Hematopoietic multipotent progenitor cell treated with erythropoietin and hydrocortisone succinate and interleukin-3 and kit ligand, for 6 days (in vitro differentiated cells): ENCODE results near the gene CCDC110.

ENCODE experiments used
- DNase-seq: peaks from one replicate; pipeline ENCODE4 v3.0.0-alpha.2; 2015

Gene CCDC110

DNA sequence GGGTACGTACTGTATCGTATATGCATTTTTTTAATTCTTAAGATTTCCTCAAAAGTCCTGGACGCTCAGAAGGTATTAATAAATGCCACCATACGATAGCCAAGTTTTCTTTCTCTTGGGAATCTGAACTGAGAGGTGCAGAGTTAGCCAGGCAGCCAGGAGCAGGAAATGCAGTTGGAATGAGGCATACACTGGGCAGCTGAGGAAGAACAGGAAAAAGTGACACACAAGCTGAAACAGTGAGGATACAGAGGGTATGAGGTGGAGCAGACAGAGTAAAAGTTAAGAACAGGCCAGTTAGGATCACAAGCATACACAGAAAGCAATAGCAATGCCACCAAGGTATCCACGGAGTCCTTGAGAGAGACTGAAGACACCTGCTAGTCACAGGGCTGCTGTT, 59.1 kb downstream of the CCDC110 start:
- DNase-seq, result no peak

GRCh38 chr4:185411849-185412248, 59.7 kb downstream of the CCDC110 start:
- no peak for DNase-seq

DNA sequence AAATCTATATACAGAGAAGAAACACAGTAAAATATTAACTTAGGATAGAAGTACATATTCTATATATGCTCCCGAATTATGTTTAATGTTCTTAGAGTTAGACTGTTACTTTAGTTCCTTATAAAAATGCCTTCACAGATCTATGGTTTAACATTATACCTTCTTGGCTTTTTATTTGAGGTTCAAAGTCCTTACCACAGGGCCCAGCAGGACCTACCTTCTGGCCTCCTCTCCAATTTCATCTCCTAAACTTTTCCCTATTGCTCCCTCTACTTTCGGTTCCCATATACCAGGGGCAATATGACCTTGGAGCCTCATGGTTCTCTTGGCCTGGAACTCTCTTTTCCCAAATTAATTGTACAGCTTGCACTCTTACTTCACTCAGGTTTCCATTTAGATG, 63.1 kb downstream of the CCDC110 start:
- DNase-seq, result no peak

DNA sequence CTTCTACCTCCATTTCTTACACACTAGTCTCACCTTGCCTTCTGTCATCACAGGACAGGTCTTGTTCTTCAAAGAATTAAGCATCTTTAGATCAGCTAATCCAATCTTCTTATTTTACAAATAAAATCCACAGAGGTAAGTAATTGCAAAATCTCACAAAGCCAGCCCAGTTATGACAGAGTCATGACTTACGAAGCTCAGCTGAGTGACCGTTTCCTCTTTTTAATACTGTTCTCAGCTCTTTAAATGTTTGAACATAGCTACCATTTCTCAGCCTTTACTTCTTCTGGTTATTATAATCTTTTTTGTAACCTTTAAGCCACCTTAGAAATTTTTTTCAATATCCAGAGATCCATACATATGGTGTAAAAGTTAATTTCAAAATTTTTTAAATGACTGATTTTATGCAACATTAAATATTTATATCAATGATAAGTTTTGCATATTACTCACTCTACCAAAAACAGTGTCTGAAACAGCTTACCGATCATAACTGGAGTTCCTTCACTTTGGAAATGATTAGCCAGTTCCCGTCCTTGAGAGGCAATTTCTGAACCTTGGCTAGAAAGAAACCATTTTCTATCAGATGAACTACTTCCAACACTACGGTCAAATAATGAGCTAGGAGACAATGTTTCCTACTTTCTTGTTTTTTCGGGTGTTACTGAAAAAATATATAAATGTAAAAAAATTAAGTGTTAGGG, 66.1 kb downstream of the CCDC110 start:
- DNase-seq, result no peak

DNA sequence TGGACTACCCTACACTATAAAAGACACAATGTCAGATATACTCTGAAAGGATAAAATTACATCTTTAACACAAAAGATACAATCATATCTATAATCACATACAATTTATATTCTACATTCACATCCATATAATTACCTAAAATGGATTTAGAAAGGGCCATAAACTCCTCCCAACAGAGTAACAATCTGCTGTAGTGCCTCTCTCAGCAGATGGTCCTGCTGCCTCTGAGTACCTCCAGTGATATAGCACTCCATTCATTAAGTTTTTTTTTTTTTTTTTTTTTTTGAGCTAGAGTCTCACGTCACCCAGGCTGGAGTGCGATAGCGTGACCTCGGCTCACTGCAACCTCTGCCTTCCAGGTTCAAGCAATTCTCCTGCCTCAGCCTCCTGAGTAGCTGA, 67.5 kb downstream of the CCDC110 start:
- no peak for DNase-seq

DNA sequence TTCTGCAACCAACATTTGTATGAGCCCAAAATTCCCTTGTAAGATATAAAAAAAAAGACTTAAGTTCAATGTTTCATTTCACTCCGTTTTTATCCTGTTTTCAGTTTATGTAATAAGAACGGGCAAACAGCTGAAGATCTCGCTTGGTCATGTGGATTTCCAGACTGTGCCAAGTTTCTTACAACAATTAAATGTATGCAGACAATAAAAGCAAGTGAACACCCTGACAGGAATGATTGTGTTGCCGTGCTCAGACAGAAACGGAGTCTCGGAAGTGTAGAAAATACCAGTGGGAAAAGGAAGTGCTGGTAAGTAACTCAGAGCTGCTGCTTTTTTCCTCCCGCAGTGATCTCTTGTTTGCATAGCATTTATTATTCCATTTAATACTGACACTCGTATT, 72.1 kb downstream of the CCDC110 start:
- DNase-seq, result no peak

- no peak for DNase-seq
Observed at GRCh38 chr4:185398618-185399017, 72.9 kb downstream of the CCDC110 start.

DNA sequence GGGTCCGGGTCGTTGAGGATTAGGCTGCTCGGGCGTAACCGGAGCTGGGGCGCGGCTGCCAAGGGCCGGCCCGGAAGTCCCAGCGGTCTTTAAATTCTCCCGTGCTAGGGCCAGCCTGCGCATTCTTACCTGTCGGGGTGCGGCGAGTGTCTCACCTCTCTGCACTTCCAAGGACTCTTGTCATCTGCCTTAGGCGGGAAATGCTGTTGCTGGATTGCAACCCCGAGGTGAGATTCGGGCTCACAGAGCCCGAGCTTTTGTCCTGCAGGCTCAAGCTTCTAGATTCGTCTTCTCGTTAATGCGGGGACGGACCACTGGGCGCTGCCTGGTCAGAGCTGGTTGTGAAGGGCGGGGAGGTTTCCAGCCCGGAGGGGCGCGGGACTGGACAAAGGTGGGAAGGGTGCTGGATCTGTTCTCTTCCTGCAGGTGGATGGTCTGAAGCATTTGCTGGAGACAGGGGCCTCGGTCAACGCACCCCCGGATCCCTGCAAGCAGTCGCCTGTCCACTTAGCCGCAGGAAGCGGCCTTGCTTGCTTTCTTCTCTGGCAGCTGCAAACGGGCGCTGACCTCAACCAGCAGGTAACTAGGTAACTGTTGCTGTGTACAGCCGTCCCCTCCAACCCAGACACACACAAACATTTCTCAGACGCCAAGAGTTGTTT, 74.7 kb downstream of the CCDC110 start, which contains the start of gene ANKRD37:
Gene ANKRD37 (plus strand): TSS at position 118 of the 662 bp plus-strand sequence. CDS start 83 bp downstream, at position 201.
- DNase-seq, result no peak

GRCh38 chr4:185395956-185396723, 75.4 kb downstream of the CCDC110 start:
- DNase-seq, result peak; percentile 95

DNA sequence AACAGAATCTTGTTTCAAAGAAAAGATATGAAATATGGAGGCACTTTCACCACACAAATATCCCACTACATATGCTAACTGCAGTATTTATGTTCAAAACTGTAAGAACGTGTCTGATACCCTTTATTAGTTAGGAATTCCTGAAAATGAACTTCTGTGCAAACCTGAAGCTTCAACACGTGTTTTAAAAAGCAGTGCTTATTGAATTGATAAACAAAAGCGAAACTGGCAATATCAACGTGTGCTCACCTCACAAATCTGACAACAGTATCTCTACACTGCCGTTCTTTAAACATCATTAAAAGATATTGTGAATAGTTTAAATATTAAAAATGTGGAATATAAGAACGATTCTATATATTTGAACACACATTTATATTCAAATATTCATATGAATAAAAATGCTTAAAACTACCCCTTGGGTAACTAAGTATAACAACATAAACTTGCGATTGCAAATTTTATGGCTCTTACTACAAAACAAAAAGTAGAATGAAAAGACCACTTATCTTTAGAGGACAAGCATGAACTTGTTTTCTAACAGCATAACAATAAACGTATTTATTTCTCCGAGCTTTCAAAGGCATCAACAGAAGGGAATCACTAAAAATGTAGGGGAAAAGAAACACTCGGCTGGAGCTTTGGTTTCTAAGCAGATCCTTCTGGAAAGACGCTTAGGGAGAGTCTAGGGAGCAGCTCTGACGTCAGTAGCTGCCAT, 76.1 kb downstream of the CCDC110 start, which contains the start of gene LRP2BP:
Gene LRP2BP (minus strand): TSS at position 687 of the 718 bp plus-strand sequence. CDS start 17,738 bp downstream, outside the sequence.
- peak; percentile 45 for DNase-seq
